NCI-H1105 treated with DMSO at 0.1 percent for 48 hours (cell line): ENCODE results near the gene BBLN.
"Not testable (repeated sequence)": the region's sequence is repeated elsewhere in the genome, so short reads cannot be mapped to it uniquely, and the experiment has no call there.

Source experiments
- DNase-seq: peaks from one replicate; lab custom pipeline; 2025; lab: John Stamatoyannopoulos, UW

Gene BBLN

GRCh38 chr9:128163523-128164306 is 3.6 kb downstream of the BBLN start:
- DNase-seq: no peak

GRCh38 chr9:128164307-128164885 is 4.3 kb downstream of the BBLN start:
- no peak for DNase-seq

- DNase-seq: no peak
Observed at GRCh38 chr9:128166169-128166568, 6.1 kb downstream of the BBLN start.

- DNase-seq: no peak
Observed at GRCh38 chr9:128167209-128167608, 7.1 kb downstream of the BBLN start.

GRCh38 chr9:128168731-128169308 is 8.8 kb downstream of the BBLN start:
- DNase-seq: no peak

- DNase-seq: no peak
Observed at GRCh38 chr9:128169492-128169891, 9.4 kb downstream of the BBLN start.

GRCh38 chr9:128169925-128170324 is 9.9 kb downstream of the BBLN start:
- DNase-seq: no peak

GRCh38 chr9:128174062-128174461 is 14.0 kb downstream of the BBLN start:
- no peak for DNase-seq

GRCh38 chr9:128175102-128175563 is 15.1 kb downstream of the BBLN start:
- no peak for DNase-seq

- no peak for DNase-seq
Observed at GRCh38 chr9:128175726-128176125, 15.7 kb downstream of the BBLN start.

- no peak for DNase-seq
Observed at GRCh38 chr9:128178806-128179431, 18.9 kb downstream of the BBLN start.

- DNase-seq: no peak
Observed at GRCh38 chr9:128180001-128180400, 19.9 kb downstream of the BBLN start.

- DNase-seq: no peak
Observed at GRCh38 chr9:128180447-128180846, 20.4 kb downstream of the BBLN start.

- not testable (repeated sequence) for DNase-seq
Observed at GRCh38 chr9:128181480-128181879, 21.4 kb downstream of the BBLN start.

- no peak for DNase-seq
Observed at GRCh38 chr9:128182893-128183588, 23.0 kb downstream of the BBLN start.

GRCh38 chr9:128185979-128186965 is 26.2 kb downstream of the BBLN start:
- DNase-seq: no peak

- no peak for DNase-seq
Observed at GRCh38 chr9:128187361-128187760, 27.3 kb downstream of the BBLN start.

GRCh38 chr9:128188209-128188608 is 28.1 kb downstream of the BBLN start:
- DNase-seq: no peak

GRCh38 chr9:128190013-128190412 is 29.9 kb downstream of the BBLN start:
- no peak for DNase-seq

- DNase-seq: no peak
Observed at GRCh38 chr9:128190516-128191405, 30.7 kb downstream of the BBLN start.
